GM12892 (cell line): Measurements from ENCODE around the gene KMT2C.

Source experiments
- POLR2A ChIP-seq: IDR thresholded peaks from 2 replicates; pipeline ENCODE4 v1.6.1; 2011; ENCODE audit warnings: low read depth, low read length, control low read depth
- POLR2AphosphoS5 ChIP-seq: IDR thresholded peaks from 2 replicates; pipeline ENCODE4 v1.6.1; 2011; ENCODE audit warnings: low read depth, low read length, control low read depth

DNA sequence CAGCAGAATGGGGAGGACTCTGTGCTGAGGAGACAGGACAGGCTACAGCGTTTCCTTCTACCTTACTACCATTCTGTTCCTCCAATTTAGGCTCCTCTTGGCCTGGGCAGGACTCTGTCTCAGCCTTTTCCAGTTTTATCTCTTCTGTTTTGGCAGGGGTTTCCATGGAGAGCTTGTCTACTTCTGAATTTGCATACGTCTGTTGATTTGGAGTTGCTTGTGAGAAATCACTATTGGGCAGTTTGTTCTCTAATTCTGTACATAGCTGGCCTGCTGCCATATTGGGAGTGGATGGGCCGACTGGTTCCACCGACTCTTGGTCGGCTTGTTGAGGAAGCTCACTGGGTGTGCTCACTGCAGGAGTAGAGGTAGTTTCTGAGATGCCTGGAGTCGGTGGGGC lies 273.5 kb downstream of the KMT2C start:
- TF ChIP-seq POLR2A (no peak), POLR2AphosphoS5 (no peak)
